ENCODE data around the gene TBX1. TPM values are rescaled to one million over a fixed set of nuclear protein-coding genes. Genes with fewer than 3 reads are reported as not detected.
A peak's percentile ranks its signal among the peaks of the same experiment; 100 is the strongest.

TBX1 gene
- total RNA-seq, 1 experiment from 2014 or later, result 11.9 TPM

- DNase-seq, result peak; percentile 68 to 73
- Histone ChIP-seq H3K27me3 (no peaks in the 10 kb centered on the region), H3K36me3 (no peaks in the 10 kb centered on the region), H3K27ac (peak overlapping the region; percentile 78), H3K4me1 (peaks cover 52% of the 10 kb centered on the region), H3K9me3 (replicated peaks) (no peaks in the 10 kb centered on the region), H3K4me3 (peak overlapping the region; percentile 45)
Observed at GRCh38 chr22:19750507-19751490, 9.8 kb upstream of the TBX1 start.

GRCh38 chr22:19751497-19752245 lies 8.9 kb upstream of the TBX1 start:
- Histone ChIP-seq H3K36me3 (no peaks in the 10 kb centered on the region), H3K9me3 (replicated peaks) (no peaks in the 10 kb centered on the region), H3K27me3 (no peaks in the 10 kb centered on the region), H3K4me1 (peaks cover 43% of the 10 kb centered on the region), H3K27ac (peak overlapping the region; percentile 78; the same call in 1 of the 2 replicates), H3K4me3 (no peak overlapping the region; the same call in 1 of the 2 replicates)
- peak; percentile 43 to 46 for DNase-seq

- H3K27me3 ChIP-seq, result no peaks in the 10 kb centered on the region
- no peak overlapping the region for H3K4me3 ChIP-seq
- DNase-seq, result no peak
- no peaks in the 10 kb centered on the region for H3K36me3 ChIP-seq
- H3K4me1 ChIP-seq, result peaks cover 37% of the 10 kb centered on the region
- H3K27ac ChIP-seq, result no peak overlapping the region
- no peaks in the 10 kb centered on the region for H3K9me3 ChIP-seq (replicated peaks)
Observed at GRCh38 chr22:19753090-19753842, 7.3 kb upstream of the TBX1 start.

GRCh38 chr22:19753996-19754700 lies 6.4 kb upstream of the TBX1 start:
- Histone ChIP-seq H3K27me3 (no peaks in the 10 kb centered on the region), H3K36me3 (no peaks in the 10 kb centered on the region), H3K4me3 (no peak overlapping the region), H3K27ac (no peak overlapping the region), H3K9me3 (replicated peaks) (no peaks in the 10 kb centered on the region), H3K4me1 (peaks cover 33% of the 10 kb centered on the region)
- no peak for DNase-seq

GRCh38 chr22:19754701-19755144 lies 5.9 kb upstream of the TBX1 start:
- Histone ChIP-seq H3K4me1 (peaks cover 31% of the 10 kb centered on the region), H3K27ac (no peak overlapping the region), H3K4me3 (no peak overlapping the region), H3K27me3 (no peaks in the 10 kb centered on the region), H3K9me3 (replicated peaks) (no peaks in the 10 kb centered on the region), H3K36me3 (no peaks in the 10 kb centered on the region)
- no peak for DNase-seq

- no peak overlapping the region for H3K4me3 ChIP-seq
- H3K4me1 ChIP-seq, result peaks cover 28% of the 10 kb centered on the region
- no peaks in the 10 kb centered on the region for H3K9me3 ChIP-seq (replicated peaks)
- no peak overlapping the region for H3K27ac ChIP-seq
- DNase-seq, result no peak
- no peaks in the 10 kb centered on the region for H3K36me3 ChIP-seq
- no peaks in the 10 kb centered on the region for H3K27me3 ChIP-seq
Observed at GRCh38 chr22:19755145-19755710, 5.3 kb upstream of the TBX1 start.

GRCh38 chr22:19755722-19756287 lies 4.8 kb upstream of the TBX1 start:
- Histone ChIP-seq H3K27me3 (no peaks in the 10 kb centered on the region), H3K4me1 (peaks cover 25% of the 10 kb centered on the region)

GRCh38 chr22:19756288-19757128 lies 4.1 kb upstream of the TBX1 start:
- no peaks in the 10 kb centered on the region for H3K27me3 ChIP-seq
- peaks cover 18% of the 10 kb centered on the region for H3K4me1 ChIP-seq

More at GRCh38 chr22:19755722-19756287, 4.8 kb upstream of the TBX1 start:
- Histone ChIP-seq H3K36me3 (no peaks in the 10 kb centered on the region), H3K27ac (no peak overlapping the region), H3K9me3 (replicated peaks) (no peaks in the 10 kb centered on the region), H3K4me3 (no peak overlapping the region)
- DNase-seq, result no peak

GRCh38 chr22:19757140-19757984 lies 3.2 kb upstream of the TBX1 start:
- Histone ChIP-seq H3K4me3 (no peak overlapping the region), H3K4me1 (peaks cover 11% of the 10 kb centered on the region; the same call in 1 of the 2 replicates), H3K27ac (no peak overlapping the region), H3K36me3 (no peaks in the 10 kb centered on the region), H3K27me3 (no peaks in the 10 kb centered on the region), H3K9me3 (replicated peaks) (no peaks in the 10 kb centered on the region)
- DNase-seq, result no peak

More at GRCh38 chr22:19756288-19757128, 4.1 kb upstream of the TBX1 start:
- no peaks in the 10 kb centered on the region for H3K36me3 ChIP-seq
- no peak overlapping the region for H3K27ac ChIP-seq
- no peak for DNase-seq
- H3K4me3 ChIP-seq, result no peak overlapping the region
- no peaks in the 10 kb centered on the region for H3K9me3 ChIP-seq (replicated peaks)

- Histone ChIP-seq H3K36me3 (peaks cover 3% of the 10 kb centered on the region), H3K4me3 (no peak overlapping the region), H3K27me3 (no peaks in the 10 kb centered on the region), H3K9me3 (replicated peaks) (no peaks in the 10 kb centered on the region), H3K4me1 (peaks cover 5% of the 10 kb centered on the region; the same call in 1 of the 2 replicates), H3K27ac (no peak overlapping the region)
- DNase-seq, result no peak
Observed at GRCh38 chr22:19757985-19758895, 2.3 kb upstream of the TBX1 start.

- Histone ChIP-seq H3K27me3 (no peaks in the 10 kb centered on the region), H3K4me3 (no peak overlapping the region), H3K36me3 (peaks cover 10% of the 10 kb centered on the region), H3K9me3 (replicated peaks) (no peaks in the 10 kb centered on the region), H3K4me1 (peaks cover 5% of the 10 kb centered on the region; the same call in 1 of the 2 replicates), H3K27ac (no peak overlapping the region)
- DNase-seq, result no peak
Observed at GRCh38 chr22:19758896-19759426, 1.6 kb upstream of the TBX1 start.

All from SJCRH30 (cell line).